ENCODE measurements around the gene GALNS.

- TF ChIP-seq, protein P1, sequence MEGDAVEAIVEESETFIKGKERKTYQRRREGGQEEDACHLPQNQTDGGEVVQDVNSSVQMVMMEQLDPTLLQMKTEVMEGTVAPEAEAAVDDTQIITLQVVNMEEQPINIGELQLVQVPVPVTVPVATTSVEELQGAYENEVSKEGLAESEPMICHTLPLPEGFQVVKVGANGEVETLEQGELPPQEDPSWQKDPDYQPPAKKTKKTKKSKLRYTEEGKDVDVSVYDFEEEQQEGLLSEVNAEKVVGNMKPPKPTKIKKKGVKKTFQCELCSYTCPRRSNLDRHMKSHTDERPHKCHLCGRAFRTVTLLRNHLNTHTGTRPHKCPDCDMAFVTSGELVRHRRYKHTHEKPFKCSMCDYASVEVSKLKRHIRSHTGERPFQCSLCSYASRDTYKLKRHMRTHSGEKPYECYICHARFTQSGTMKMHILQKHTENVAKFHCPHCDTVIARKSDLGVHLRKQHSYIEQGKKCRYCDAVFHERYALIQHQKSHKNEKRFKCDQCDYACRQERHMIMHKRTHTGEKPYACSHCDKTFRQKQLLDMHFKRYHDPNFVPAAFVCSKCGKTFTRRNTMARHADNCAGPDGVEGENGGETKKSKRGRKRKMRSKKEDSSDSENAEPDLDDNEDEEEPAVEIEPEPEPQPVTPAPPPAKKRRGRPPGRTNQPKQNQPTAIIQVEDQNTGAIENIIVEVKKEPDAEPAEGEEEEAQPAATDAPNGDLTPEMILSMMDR (IDR thresholded peaks at IDR 0.05; ENCODE audit: low read depth, low read length, missing input control) = no peak
- TF ChIP-seq TAF1 (conservative IDR thresholded peaks at IDR 0.05) (no peak), RAD21 (IDR thresholded peaks at IDR 0.05) (no peak), SP1 (IDR thresholded peaks at IDR 0.05) (no peak), JUND (IDR thresholded peaks at IDR 0.05) (no peak), GABPA (IDR thresholded peaks at IDR 0.05 in 1 of 2, conservative IDR thresholded peaks at IDR 0.05 in 1 of 2) (no peak), RXRA (IDR thresholded peaks at IDR 0.05) (no peak), HNF4G (IDR thresholded peaks at IDR 0.05) (no peak)
- TF ChIP-seq, protein P2, sequence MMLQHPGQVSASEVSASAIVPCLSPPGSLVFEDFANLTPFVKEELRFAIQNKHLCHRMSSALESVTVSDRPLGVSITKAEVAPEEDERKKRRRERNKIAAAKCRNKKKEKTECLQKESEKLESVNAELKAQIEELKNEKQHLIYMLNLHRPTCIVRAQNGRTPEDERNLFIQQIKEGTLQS (IDR thresholded peaks at IDR 0.05) = no peak
- TF ChIP-seq, protein P3, sequence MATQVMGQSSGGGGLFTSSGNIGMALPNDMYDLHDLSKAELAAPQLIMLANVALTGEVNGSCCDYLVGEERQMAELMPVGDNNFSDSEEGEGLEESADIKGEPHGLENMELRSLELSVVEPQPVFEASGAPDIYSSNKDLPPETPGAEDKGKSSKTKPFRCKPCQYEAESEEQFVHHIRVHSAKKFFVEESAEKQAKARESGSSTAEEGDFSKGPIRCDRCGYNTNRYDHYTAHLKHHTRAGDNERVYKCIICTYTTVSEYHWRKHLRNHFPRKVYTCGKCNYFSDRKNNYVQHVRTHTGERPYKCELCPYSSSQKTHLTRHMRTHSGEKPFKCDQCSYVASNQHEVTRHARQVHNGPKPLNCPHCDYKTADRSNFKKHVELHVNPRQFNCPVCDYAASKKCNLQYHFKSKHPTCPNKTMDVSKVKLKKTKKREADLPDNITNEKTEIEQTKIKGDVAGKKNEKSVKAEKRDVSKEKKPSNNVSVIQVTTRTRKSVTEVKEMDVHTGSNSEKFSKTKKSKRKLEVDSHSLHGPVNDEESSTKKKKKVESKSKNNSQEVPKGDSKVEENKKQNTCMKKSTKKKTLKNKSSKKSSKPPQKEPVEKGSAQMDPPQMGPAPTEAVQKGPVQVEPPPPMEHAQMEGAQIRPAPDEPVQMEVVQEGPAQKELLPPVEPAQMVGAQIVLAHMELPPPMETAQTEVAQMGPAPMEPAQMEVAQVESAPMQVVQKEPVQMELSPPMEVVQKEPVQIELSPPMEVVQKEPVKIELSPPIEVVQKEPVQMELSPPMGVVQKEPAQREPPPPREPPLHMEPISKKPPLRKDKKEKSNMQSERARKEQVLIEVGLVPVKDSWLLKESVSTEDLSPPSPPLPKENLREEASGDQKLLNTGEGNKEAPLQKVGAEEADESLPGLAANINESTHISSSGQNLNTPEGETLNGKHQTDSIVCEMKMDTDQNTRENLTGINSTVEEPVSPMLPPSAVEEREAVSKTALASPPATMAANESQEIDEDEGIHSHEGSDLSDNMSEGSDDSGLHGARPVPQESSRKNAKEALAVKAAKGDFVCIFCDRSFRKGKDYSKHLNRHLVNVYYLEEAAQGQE (IDR thresholded peaks at IDR 0.05) = no peak
Observed at GRCh38 chr16:88820385-88821025, 36.2 kb downstream of the GALNS start.
